CD4-positive, alpha-beta T cell treated with Interleukin-17A for 1 hour (primary cell): ENCODE measurements around the gene ADAMTSL2.
A peak's percentile ranks its signal among the peaks of the same experiment; 100 is the strongest.

Experiments used
- DNase-seq: peaks from one replicate; pipeline ENCODE4 v3.0.0-alpha.2; 2020

ADAMTSL2 gene

GRCh38 chr9:133534346-133535291 lies at the start of gene ADAMTSL2:
Gene ADAMTSL2, plus strand, starts transcription at chr9:133534704. Its CDS starts 2,009 bp downstream, at chr9:133536713.
- peak; percentile 40 for DNase-seq

GRCh38 chr9:133485531-133486260 lies 48.8 kb upstream of the ADAMTSL2 start:
- no peak for DNase-seq

GRCh38 chr9:133487331-133487725 lies 47.2 kb upstream of the ADAMTSL2 start:
- DNase-seq = no peak

- no peak for DNase-seq
Measured at GRCh38 chr9:133488686-133489252, 45.7 kb upstream of the ADAMTSL2 start.

GRCh38 chr9:133489253-133490190 lies 45.0 kb upstream of the ADAMTSL2 start:
- no peak for DNase-seq

- no peak for DNase-seq
Measured at GRCh38 chr9:133490201-133490681, 44.3 kb upstream of the ADAMTSL2 start.

- DNase-seq = no peak
Measured at GRCh38 chr9:133490865-133491655, 43.4 kb upstream of the ADAMTSL2 start.

GRCh38 chr9:133491656-133491925 lies 42.9 kb upstream of the ADAMTSL2 start:
- DNase-seq = no peak

- no peak for DNase-seq
Measured at GRCh38 chr9:133492061-133493021, 42.2 kb upstream of the ADAMTSL2 start.

- DNase-seq = no peak
Measured at GRCh38 chr9:133493428-133493827, 41.1 kb upstream of the ADAMTSL2 start.

GRCh38 chr9:133493845-133494540 lies 40.5 kb upstream of the ADAMTSL2 start:
- no peak for DNase-seq

- no peak for DNase-seq
Measured at GRCh38 chr9:133494636-133495326, 39.7 kb upstream of the ADAMTSL2 start.

- DNase-seq = no peak
Measured at GRCh38 chr9:133495327-133496293, 38.9 kb upstream of the ADAMTSL2 start.

GRCh38 chr9:133496861-133497842 lies 37.4 kb upstream of the ADAMTSL2 start:
- no peak for DNase-seq

GRCh38 chr9:133499132-133499891 lies 35.2 kb upstream of the ADAMTSL2 start:
- DNase-seq = no peak

GRCh38 chr9:133499892-133500270 lies 34.6 kb upstream of the ADAMTSL2 start:
- no peak for DNase-seq
